ENCODE results near the gene ANKRD2. TPM values are rescaled to one million over a fixed set of nuclear protein-coding genes. Genes with fewer than 3 reads are reported as not detected.
"Not testable (repeated sequence)": the region's sequence is repeated elsewhere in the genome, so short reads cannot be mapped to it uniquely, and the experiment has no call there.

Gene ANKRD2
- polyA plus RNA-seq, 3 donors: 0.39 to 0.50 (median 0.49) TPM

DNA sequence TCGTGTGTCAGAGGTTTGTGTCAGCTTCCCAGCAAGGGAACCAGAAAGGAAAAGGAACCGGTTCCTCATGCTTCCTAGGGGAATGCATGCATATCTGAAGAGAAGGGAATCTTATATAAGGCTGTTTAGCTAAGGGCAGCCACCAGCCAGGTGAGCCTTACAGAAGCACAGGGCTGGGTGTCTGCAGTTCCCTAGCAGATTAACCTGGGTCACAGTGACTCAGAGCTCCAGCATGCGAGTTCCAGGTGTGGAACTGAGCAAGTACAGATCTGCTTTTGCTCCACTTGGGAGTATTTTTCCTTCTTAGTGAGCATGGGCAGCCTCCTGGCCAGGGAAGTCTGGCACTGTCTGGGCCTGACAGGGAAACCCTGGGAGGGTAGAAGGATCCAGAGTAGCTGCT lies 957 bp upstream of the ANKRD2 start:
- DNase-seq: no peak

- no peak for DNase-seq
Measured at GRCh38 chr10:97573021-97573420, 442 bp downstream of the ANKRD2 start.

- DNase-seq: no peak
Measured at GRCh38 chr10:97573672-97574071, 1.1 kb downstream of the ANKRD2 start.

GRCh38 chr10:97574374-97575126 lies 2.0 kb downstream of the ANKRD2 start:
- DNase-seq: peak; percentile 83

- no peak for DNase-seq
Measured at GRCh38 chr10:97575127-97575668, 2.6 kb downstream of the ANKRD2 start.

- not testable (repeated sequence) for DNase-seq
Measured at GRCh38 chr10:97576487-97576886, 3.9 kb downstream of the ANKRD2 start.

- DNase-seq: no peak
Measured at GRCh38 chr10:97577701-97578100, 5.1 kb downstream of the ANKRD2 start.

- DNase-seq: no peak
Measured at GRCh38 chr10:97578171-97578844, 5.7 kb downstream of the ANKRD2 start.

DNA sequence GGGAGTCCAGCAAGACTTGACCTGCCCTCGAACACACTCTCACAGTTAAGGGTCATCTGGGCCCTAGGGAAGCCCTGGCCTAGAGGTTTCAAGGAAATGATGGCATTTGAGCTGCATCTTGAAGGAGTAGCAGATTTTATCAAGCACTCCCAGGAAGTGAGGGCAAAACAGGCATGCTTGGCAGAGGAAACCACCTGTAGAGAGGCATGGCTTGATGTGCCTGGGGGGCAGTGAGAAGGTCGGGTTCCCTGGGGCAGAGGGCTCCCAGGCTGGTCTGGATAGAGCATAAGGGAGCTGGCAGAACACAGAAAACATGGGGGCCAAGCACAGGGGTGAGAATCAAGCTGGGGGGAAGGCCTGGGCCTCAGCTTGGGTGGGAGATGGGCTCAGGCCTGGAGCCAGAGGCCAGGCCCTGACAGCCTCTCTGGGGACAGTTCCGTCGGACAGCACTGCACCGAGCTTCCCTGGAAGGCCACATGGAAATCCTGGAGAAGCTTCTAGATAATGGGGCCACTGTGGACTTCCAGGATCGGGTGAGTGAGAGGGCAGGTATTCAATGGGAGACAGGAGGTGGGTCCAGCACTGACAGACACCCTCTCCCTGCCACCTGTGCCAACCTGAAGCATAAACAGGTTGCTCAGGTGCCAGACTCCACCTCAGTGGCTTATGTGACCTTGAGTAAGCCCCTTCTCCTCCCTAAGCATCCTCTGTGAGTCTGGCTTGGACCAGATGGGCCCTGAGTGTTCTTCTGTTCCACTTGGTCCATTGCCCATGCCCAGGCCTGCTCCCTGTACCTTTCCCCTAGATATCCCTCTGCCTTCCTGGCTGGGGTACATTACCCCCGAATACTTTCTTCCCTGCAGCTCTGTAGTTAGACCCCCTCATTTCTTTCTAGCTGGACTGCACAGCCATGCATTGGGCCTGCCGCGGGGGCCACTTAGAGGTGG lies 8.1 kb downstream of the ANKRD2 start:
- no peak for DNase-seq

DNA sequence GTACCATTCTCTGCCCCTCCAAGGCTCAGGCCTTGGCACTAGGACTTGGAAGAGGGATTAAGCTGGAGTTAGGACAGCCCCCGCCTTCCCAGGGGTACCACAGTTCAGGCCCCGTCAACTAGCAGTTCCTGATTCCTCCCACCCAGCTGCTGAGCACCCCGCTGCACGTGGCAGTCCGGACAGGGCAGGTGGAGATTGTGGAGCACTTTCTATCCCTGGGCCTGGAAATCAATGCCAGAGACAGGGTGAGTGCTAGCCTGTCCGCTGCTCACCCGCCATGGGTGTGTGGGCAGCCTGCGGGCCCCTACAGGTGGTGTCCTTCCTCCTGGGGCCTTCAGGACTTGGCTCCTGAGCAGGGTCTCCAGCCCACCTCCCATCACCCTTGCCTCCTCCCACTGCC lies 9.6 kb downstream of the ANKRD2 start:
- no peak for DNase-seq

- no peak for DNase-seq
Measured at GRCh38 chr10:97583476-97583875, 10.9 kb downstream of the ANKRD2 start.

DNA sequence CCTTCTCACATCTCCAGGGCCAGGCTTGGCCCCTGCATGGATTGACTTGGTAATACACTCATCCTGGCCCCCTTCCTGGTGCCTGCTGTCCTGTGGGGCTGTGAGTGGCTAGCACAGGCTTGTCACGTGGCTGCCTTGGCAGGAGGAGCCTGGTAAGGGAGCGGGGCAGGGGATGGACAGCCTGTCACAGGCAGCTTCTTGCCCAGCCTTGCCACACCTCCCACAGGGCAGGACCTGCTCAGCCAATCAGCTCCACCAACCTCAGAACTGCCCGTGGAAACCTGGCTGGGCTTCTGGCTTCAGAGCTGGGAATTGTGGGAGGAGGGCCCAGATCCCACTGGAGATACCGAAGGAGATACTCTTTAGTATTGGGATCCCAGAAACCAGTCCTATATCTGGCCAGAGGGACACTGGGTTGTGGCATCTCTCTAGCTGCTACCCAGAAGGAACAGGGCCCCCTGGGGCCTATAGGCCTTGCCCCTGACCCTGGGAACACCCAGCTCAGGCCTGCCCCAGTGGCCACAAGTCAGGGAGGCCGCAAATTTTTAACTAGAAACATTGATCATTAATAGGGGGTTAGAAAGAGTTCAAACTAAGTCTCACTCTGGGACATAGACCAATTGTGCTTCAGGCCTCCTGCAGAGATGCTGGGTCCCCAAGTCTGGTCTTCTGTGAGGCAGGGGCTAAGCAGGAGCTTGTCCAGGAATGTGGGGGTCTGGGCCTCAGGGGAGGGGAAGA lies 11.7 kb downstream of the ANKRD2 start, which contains the start of gene HOGA1:
Gene HOGA1 (plus strand): TSS at position 330 of the 738 bp plus-strand sequence. CDS start 315 bp downstream, at position 645.
- DNase-seq: peak; percentile 63

DNA sequence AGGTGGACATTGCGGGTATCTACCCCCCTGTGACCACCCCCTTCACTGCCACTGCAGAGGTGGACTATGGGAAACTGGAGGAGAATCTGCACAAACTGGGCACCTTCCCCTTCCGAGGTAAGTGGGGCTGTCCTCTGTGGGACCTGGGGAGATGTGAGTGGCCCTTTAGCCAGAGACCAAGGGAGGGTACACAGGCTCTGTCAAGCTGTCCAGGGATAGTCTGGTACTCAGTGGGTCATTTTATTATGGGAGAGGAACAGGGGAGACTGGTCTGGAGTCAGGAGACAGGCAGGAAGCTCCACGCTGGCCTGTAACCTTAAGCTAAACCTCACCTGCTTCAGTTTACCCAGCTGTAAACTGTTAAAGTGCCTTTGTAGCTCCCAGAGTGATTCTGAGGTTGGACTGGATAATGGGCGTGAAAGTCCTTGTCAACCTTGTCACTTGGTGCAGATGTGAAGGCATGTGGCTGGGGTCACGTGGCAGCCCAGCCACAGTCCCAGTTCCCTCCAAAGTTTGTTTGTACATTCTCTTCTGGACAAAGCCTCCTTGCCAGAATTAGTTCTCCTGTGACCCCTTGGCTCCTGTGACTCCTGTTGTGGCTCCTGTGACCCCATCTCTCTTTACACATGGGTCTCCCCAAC lies 12.3 kb downstream of the ANKRD2 start:
- no peak for DNase-seq

GRCh38 chr10:97585439-97585811 lies 12.8 kb downstream of the ANKRD2 start:
- no peak for DNase-seq

DNA sequence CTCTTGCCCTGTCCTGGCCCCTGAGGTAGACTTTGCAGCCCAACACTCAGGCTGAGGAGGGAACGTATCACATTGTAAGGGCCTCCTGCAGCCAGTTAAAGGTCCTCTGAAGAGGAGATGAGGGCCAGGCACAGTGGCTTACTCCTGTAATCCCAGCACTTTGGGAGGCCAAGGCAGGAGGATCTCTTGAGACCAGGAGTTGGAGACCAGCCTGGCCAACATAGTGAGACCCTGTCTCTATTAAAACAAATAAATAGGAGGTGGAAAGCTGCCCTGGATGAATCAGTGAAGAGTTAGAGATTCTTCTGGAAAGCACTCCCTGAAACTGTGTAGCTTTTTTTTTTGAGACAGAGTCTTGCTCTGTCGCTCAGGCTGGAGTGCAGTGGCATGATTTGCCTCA lies 14.6 kb downstream of the ANKRD2 start:
- no peak for DNase-seq

- no peak for DNase-seq
Measured at GRCh38 chr10:97589479-97589878, 16.9 kb downstream of the ANKRD2 start, which contains the start of gene C10orf62. Gene C10orf62 (plus strand): TSS chr10:97589721. CDS start chr10:97589898, 177 bp downstream.

DNA sequence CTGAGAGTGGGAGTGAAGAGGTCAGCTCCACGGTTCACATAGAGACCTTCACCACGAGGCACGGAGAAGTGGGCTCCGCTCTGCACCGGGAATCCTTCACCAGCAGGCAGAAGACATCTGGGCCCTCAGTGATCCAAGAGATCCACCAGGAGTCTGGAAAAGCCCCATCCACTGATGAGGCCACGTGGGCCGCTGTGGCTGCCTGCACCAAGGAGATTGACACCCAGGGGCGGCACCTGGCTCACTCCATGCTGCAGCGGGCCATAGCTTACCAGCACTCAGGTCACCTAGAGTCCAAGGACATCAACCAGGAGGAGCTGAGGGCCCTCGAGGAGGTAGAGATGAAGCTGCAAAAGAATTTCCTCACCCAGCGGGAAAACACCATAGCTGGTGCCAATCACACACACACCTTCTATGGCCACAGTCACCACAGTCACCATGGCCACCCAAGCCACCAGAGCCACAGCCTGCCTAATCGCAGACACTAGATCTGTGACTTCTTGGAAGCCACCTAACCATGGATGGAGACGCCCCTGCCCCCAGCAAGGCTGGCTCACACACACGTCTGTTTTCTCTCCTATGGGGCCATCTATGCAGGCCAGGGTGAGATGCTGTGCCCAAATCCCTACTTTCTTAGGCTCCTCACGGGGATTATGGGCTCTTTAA lies 17.6 kb downstream of the ANKRD2 start:
- no peak for DNase-seq

DNA sequence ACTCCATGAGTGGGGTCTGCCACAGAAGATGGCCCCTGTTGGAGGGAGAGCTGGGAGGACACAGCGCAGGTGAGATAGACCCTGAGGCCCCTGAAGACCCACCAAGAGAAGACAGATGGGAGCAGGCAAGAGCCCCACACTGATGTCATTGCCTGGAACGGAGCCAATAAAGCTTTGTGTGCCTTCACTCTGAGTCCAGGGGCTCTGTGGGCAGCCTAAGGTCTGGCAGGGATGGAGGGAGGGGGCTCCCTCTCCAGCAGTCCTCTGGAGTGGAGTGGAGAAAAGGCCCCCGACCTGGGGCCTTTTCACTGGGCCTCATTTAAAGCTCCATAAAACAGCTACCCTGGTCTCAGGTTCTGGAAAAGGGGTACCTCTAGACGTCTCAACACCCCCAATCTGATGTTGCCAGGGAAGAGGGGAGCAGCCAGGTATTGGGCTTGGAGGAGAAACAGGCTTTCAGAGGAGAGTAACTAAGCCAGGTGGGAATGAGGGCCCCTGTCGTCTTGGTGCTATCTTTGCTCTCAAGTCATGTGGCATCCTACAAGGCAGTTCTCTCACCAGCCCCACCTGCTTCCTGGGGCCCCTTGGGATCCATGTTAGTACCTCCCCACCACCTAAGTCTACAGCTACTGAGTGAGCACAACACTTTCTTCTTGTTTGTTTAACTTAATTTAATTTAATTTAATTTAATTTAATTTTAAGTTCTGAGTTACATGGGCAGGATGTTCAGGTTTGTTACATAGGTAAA lies 18.3 kb downstream of the ANKRD2 start:
- no peak for DNase-seq

- no peak for DNase-seq
Measured at GRCh38 chr10:97593421-97593820, 20.8 kb downstream of the ANKRD2 start.
